Subcutaneous abdominal adipose tissue (tissue), 5 donors: Measurements from ENCODE around the gene SCUBE1.

Experiments
- H3K27ac ChIP-seq: one replicate; pipeline ENCODE4 v1.7.0; 2013; ENCODE audit warnings: low read depth, mild to moderate bottlenecking, inconsistent platforms, low read length, moderate library complexity
- H3K27me3 ChIP-seq, 5 donors: one replicate each; pipeline ENCODE4 v1.7.0; 2013; ENCODE audit warnings: low read length in 5 of 5, inconsistent platforms in 1 of 5; ENCODE audit not compliant: control insufficient read depth in 5 of 5, insufficient read depth in 4 of 5
- H3K36me3 ChIP-seq, 5 donors: one replicate each; pipeline ENCODE4 v1.7.0; 2013; ENCODE audit warnings: low read length in 5 of 5; ENCODE audit not compliant: control insufficient read depth in 5 of 5, insufficient read depth in 5 of 5
- H3K4me1 ChIP-seq, 5 donors: one replicate each; pipeline ENCODE4 v1.7.0; 2013; ENCODE audit warnings: low read length in 5 of 5, mild to moderate bottlenecking in 3 of 5, moderate library complexity in 1 of 5; ENCODE audit not compliant: control insufficient read depth in 5 of 5, insufficient read depth in 5 of 5
- H3K4me3 ChIP-seq, 5 donors: one replicate each; pipeline ENCODE4 v1.7.0; 2013; ENCODE audit warnings: low read length in 5 of 5, low read depth in 1 of 5
- H3K9ac ChIP-seq, 5 donors: one replicate each; pipeline ENCODE4 v1.7.0; 2013; ENCODE audit warnings: low read length in 5 of 5, mild to moderate bottlenecking in 4 of 5, moderate library complexity in 3 of 5
- H3K9me3 ChIP-seq, 5 donors: one replicate each; pipeline ENCODE4 v1.7.0; 2013; ENCODE audit warnings: low read length in 5 of 5; ENCODE audit not compliant: control insufficient read depth in 5 of 5
- donor health status: healthy.
- donor health status: healthy.
- donor health status: healthy.
- donor health status: healthy.
- donor health status: healthy.

SCUBE1 gene

DNA sequence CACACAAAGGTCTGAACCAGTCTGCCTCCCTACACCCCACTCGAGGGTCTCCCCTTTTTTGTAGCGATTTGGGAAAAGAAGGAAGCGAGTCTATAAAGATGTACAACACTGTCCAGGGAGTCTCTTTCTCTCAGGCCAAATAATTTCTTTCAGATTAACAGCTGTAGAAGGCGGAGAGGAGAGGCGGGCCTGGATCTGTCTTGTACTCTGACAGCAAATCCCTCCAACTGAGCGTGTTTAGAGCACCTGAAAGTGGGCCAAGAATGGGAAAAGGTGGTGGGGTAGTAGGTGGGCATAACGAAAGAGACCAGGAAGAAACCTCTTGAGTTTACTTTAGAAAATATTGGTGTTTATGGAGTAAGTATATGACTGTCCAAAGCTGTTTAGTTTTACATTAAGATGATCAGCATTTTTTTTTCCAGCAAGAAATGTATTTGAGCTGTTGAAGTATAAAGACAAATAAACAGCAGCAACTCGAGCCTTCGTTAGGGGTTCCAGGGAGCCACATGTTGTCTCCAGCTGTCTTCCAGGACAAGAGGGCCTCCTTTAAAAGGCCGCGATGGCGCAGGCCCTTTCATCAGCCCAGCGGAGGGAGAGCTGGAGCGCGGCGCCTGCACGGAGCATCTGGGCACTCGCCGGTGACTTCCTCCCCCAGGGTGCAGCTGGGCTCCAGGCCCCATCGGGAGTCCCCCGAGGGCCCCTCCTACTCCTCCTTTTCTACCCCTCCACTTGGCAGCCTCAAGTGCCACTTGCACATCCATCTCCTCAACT lies 34.9 kb downstream of the SCUBE1 start:
- Histone ChIP-seq H3K9ac (no peak overlapping the region), H3K36me3 (no peaks in the 10 kb centered on the region), H3K4me1 (peaks cover 3 to 10% (median 9%) of the 10 kb centered on the region in 5 donors), H3K4me3 (no peak overlapping the region), H3K9me3 (no peaks in the 10 kb centered on the region), H3K27ac (no peak overlapping the region), H3K27me3 (peaks cover 8 to 33% (median 23%) of the 10 kb centered on the region in 5 donors)

DNA sequence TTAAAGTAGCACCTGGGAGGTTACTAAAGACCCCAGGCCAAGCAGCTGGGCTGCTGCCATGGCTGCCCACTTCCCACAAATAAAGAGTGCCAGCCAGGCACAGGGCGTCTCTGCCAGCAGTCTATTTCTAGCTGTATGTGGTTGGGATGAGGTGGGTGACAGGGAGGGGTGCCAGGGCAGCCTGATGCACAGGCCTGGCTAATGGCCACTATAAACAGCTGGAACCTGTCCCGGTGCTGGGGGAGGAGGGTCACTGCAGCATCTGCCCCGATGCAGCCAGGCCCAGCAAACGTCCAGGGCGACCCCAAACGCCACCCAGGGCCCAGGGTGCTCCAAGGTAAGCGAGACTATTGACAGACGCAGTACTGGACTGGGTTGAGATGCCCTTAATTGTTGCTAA lies 37.4 kb downstream of the SCUBE1 start:
- Histone ChIP-seq H3K27ac (no peak overlapping the region), H3K9me3 (no peaks in the 10 kb centered on the region), H3K9ac (no peak overlapping the region), H3K36me3 (no peaks in the 10 kb centered on the region), H3K4me3 (no peak overlapping the region), H3K27me3 (peaks cover 13 to 51% (median 35%) of the 10 kb centered on the region in 5 donors), H3K4me1 (no peaks in the 10 kb centered on the region)

DNA sequence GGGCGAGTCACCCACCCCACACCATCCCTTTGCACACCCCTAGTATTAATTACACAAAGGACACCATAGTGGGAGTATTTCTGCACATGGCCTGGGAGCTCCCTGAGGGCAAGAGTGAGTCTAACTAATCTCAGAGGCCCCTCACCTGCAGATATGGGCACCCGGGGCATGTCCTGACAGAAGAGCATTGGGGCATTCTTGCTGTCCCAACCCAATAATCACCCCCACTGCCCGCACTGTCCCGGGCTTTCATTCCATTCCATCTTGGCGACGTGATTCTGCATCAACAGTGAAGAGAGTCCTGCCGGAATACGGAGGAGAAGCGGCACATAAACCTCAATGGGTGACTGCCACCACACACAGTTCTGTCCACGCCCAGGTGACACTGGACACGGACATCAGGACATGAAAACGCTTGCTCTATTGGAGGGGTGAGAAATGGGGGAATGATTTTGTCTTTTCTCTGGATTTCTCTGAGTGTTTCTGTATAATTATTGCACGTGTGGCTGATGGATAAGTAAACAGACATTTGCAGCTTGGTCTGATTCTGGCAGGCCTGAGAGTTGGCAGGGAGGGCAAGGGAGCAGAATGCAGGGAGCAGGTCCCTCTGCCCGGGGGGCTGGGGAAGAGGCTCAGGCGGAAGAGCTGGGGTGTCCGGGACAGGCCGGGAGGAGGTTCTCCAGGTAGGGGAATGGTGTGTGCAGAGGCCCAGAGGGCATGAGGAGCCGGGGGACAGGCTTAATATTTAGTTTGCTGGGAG lies 38.2 kb downstream of the SCUBE1 start:
- Histone ChIP-seq H3K9me3 (no peaks in the 10 kb centered on the region), H3K36me3 (no peaks in the 10 kb centered on the region), H3K4me1 (no peaks in the 10 kb centered on the region), H3K4me3 (no peak overlapping the region), H3K27me3 (peaks cover 11 to 50% (median 36%) of the 10 kb centered on the region in 5 donors), H3K27ac (no peak overlapping the region), H3K9ac (no peak overlapping the region)

DNA sequence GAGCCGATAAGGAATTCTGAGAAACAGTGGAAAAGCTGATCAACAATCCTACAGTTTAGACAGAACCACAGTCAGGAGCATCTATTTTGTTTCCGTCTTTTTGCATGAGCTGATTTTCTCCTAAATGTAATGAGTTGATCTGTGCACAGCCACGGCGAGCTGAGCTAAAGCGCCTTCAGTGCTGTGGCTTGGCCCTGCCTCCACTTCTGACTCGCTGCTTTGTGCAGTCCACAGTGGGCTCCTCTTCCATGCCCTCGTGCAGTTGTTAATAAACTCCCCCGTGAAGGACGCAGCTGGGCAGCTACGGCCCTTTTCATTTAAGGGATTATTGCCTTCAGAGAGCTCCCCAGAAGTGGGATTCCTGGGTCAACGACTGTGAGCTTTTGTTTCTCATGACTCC lies 39.4 kb downstream of the SCUBE1 start:
- no peak overlapping the region for H3K27ac ChIP-seq

DNA sequence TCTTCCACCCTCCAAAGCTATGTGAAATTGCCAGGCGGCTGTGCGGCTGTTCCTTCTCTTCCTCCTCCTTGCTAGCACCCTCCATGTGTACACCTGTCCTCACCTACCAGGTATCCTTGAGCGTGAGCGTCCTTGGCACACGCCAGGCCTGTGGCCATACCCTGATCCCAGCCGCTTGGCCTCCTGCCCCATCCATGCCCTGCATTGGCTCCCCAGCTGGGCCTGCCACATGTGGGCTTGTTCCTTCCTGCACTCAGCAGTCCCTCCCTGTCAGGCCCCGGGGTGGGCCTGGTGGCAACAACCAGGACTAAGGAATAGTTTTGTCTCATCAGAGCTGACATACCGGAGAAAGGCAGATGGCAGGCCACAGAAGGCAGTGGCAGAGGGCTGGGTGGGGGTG lies 40.0 kb downstream of the SCUBE1 start:
- peaks cover 8 to 62% (median 42%) of the 10 kb centered on the region in 5 donors for H3K27me3 ChIP-seq

More for the DNA sequence above, 39.4 kb downstream of the SCUBE1 start:
- peaks cover 8 to 57% (median 38%) of the 10 kb centered on the region in 5 donors for H3K27me3 ChIP-seq
- H3K4me1 ChIP-seq = no peaks in the 10 kb centered on the region
- no peak overlapping the region for H3K4me3 ChIP-seq
- no peaks in the 10 kb centered on the region for H3K36me3 ChIP-seq
- H3K9ac ChIP-seq = no peak overlapping the region
- no peaks in the 10 kb centered on the region for H3K9me3 ChIP-seq

DNA sequence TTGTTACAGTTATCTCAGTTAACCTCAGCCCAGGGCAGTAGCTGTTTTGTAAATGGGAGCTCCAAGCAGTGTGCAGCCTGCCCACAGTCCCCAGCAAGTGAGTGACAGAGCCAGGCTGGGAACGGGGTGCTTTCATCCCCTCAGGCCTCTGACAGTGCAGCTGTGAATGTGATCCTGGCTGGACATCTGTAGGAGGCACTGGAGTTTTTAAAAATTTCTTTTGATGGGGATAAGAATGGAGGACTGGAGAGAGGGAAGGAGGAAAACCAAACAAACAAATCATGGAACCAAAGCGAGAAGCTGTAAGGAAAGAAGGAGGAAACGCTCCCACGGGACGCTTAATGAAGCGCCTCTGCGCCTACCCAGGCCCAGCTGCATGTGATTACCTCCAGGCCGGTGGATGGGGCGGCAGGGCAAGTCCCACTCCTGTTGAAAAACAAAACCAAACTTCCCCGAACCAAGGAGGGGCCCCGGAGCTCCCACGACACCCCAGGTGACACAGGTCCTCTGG lies 40.6 kb downstream of the SCUBE1 start:
- Histone ChIP-seq H3K4me3 (no peak overlapping the region), H3K27me3 (peaks cover 8 to 66% (median 42%) of the 10 kb centered on the region in 5 donors), H3K4me1 (peaks cover 0 to 7% (median under 1%) of the 10 kb centered on the region in 5 donors), H3K36me3 (no peaks in the 10 kb centered on the region), H3K9me3 (no peaks in the 10 kb centered on the region), H3K27ac (no peak overlapping the region), H3K9ac (no peak overlapping the region)

More for the DNA sequence above, 40.0 kb downstream of the SCUBE1 start:
- no peaks in the 10 kb centered on the region for H3K36me3 ChIP-seq
- H3K4me3 ChIP-seq = no peak overlapping the region
- H3K4me1 ChIP-seq = peaks cover 0 to 3% (median 0%) of the 10 kb centered on the region in 5 donors
- H3K27ac ChIP-seq = no peak overlapping the region
- no peak overlapping the region for H3K9ac ChIP-seq
- no peaks in the 10 kb centered on the region for H3K9me3 ChIP-seq

DNA sequence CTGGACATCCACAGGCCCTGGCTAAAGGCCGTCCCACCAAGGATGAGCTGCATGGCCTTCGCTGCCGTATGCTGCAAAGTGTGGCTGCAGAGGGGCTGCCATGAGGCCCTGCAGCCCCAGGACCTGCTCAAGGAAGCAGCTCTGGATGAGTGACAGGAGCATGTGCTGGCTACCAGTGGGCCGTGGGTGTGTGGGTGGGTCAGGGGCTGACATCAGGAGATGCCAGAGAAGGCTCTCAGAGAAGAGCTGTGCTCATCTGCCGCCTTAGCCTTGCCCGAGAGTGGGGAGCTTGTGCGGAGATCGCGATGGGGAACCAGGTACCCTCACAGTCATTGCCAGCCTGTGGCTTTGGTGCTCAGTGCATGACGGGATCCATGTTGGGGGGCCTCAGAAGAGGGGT lies 41.3 kb downstream of the SCUBE1 start:
- no peak overlapping the region for H3K27ac ChIP-seq
- peaks cover 0 to 9% (median 6%) of the 10 kb centered on the region in 5 donors for H3K4me1 ChIP-seq
- H3K36me3 ChIP-seq = no peaks in the 10 kb centered on the region
- no peaks in the 10 kb centered on the region for H3K9me3 ChIP-seq
- peaks cover 12 to 65% (median 42%) of the 10 kb centered on the region in 5 donors for H3K27me3 ChIP-seq
- no peak overlapping the region for H3K9ac ChIP-seq
- no peak overlapping the region for H3K4me3 ChIP-seq

DNA sequence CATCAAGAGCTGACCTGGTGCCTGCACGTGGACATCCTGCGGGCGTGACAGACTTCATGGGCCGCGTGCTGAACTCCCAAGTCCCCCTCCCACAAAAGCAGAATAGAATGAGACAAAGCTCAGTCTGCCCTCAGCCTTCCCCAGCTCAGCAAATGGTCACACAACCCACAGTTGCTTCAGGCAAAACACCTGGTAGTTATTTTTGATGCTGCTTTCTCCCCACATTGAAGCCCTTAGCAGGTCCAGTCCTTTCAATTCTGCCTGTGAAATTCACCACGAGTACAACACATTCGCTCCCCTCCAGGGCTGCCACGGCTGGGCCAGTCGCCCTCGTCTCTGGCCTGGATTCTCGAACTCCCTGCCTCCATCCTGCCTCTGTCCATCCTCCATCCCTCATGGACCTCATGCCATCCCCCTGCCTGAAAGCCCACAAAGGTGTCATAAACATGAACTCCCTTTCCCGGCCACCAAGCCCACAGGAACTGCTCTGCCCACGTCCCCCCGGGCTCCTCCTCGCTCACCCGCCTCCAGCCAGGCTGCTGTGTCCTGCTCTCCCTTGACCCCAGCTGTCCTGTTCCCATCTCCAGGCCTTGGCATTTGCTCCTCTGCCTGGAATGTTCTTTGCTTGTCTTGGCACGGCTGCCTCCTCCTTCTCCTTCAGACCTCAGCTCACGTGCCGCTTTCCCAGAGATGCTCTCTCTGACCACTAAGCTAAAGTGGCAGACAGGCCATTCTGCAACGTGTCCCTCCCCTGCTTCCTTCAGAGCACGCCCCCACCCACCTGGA lies 42.1 kb downstream of the SCUBE1 start:
- H3K4me3 ChIP-seq = no peak overlapping the region
- H3K4me1 ChIP-seq = peaks cover 0 to 10% (median 6%) of the 10 kb centered on the region in 5 donors
- H3K27ac ChIP-seq = no peak overlapping the region

DNA sequence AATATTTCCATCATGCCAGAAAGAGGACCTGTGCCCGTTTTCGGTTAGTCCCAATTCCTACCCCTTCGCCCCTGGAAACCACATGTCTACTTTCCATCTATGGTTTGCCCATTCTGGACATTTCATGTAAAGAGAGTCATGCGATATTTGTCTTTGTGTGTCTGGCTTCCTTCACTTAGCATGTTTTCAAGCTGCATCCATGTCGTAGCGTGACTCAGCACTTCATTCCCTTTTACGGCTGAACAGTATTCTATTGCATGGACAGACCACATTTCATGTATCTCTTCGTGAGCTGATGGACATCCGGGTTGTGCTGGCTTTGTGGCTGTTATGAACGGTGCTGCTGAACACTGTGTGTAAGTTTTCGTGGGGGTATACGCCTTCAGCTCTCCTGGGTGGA lies 43.4 kb downstream of the SCUBE1 start:
- Histone ChIP-seq H3K9me3 (no peaks in the 10 kb centered on the region), H3K36me3 (no peaks in the 10 kb centered on the region), H3K4me3 (no peak overlapping the region), H3K27ac (no peak overlapping the region), H3K4me1 (peaks cover 2 to 18% (median 14%) of the 10 kb centered on the region in 5 donors), H3K27me3 (peaks cover 7 to 56% (median 39%) of the 10 kb centered on the region in 5 donors), H3K9ac (no peak overlapping the region)

More for the DNA sequence above, 42.1 kb downstream of the SCUBE1 start:
- no peak overlapping the region for H3K9ac ChIP-seq
- peaks cover 12 to 62% (median 39%) of the 10 kb centered on the region in 5 donors for H3K27me3 ChIP-seq
- no peaks in the 10 kb centered on the region for H3K9me3 ChIP-seq
- no peaks in the 10 kb centered on the region for H3K36me3 ChIP-seq
